Activated CD4-positive, alpha-beta T cell treated with anti-CD3 and anti-CD28 coated beads, Interleukin-2, Interleukin-6, amounts not matched to agents 100 ng/mL and 50 ng/mL, durations not matched to agents 16 hours and 8 hours (primary cell): ENCODE measurements around the gene USF1.
A peak's percentile ranks its signal among the peaks of the same experiment; 100 is the strongest.
"Not testable (repeated sequence)": the region's sequence is repeated elsewhere in the genome, so short reads cannot be mapped to it uniquely, and the experiment has no call there.

Source experiments
- DNase-seq: peaks from one replicate; pipeline ENCODE4 v3.0.0-alpha.2; 2020

The USF1 gene

GRCh38 chr1:161076410-161076809, 30.6 kb upstream of the USF1 start:
- DNase-seq = no peak

- DNase-seq = no peak
These were observed 29.0 kb upstream of the USF1 start for GRCh38 chr1:161074676-161075368.

GRCh38 chr1:161073474-161074121, 27.8 kb upstream of the USF1 start:
- no peak for DNase-seq

- no peak for DNase-seq
These were observed 27.1 kb upstream of the USF1 start for GRCh38 chr1:161072751-161073449.

- peak; percentile 52 for DNase-seq
These were observed 26.2 kb upstream of the USF1 start for GRCh38 chr1:161071886-161072371.

GRCh38 chr1:161070761-161071160, 25.0 kb upstream of the USF1 start:
- no peak for DNase-seq

- peak; percentile 97 for DNase-seq
These were observed 24.0 kb upstream of the USF1 start, which contains the start of gene ARHGAP30 for GRCh38 chr1:161069731-161070270. ARHGAP30 (minus strand) TSS chr1:161069891; CDS start chr1:161069624, 267 bp downstream.

- DNase-seq = peak; percentile 13
These were observed 23.5 kb upstream of the USF1 start for GRCh38 chr1:161069241-161069640.

GRCh38 chr1:161068306-161069234, 22.8 kb upstream of the USF1 start:
- peak; percentile 91 for DNase-seq

GRCh38 chr1:161066694-161067093, 20.9 kb upstream of the USF1 start:
- DNase-seq = peak; percentile 51

GRCh38 chr1:161065681-161066080, 19.9 kb upstream of the USF1 start:
- DNase-seq = not testable (repeated sequence)

GRCh38 chr1:161063936-161064335, 18.2 kb upstream of the USF1 start:
- not testable (repeated sequence) for DNase-seq

GRCh38 chr1:161061419-161061818, 15.6 kb upstream of the USF1 start:
- no peak for DNase-seq

GRCh38 chr1:161059293-161059692, 13.5 kb upstream of the USF1 start:
- no peak for DNase-seq

- DNase-seq = no peak
These were observed 9.0 kb upstream of the USF1 start for GRCh38 chr1:161054805-161055204.

GRCh38 chr1:161054232-161054631, 8.5 kb upstream of the USF1 start:
- DNase-seq = no peak

- DNase-seq = no peak
These were observed 7.1 kb upstream of the USF1 start for GRCh38 chr1:161052899-161053298.

- no peak for DNase-seq
These were observed 5.4 kb upstream of the USF1 start for GRCh38 chr1:161051219-161051618.

GRCh38 chr1:161048949-161049722, 3.4 kb upstream of the USF1 start:
- no peak for DNase-seq

GRCh38 chr1:161047436-161048420, 2.0 kb upstream of the USF1 start:
- DNase-seq = no peak
